AG09309 (cell line): ENCODE data around the gene NTMT1.

Experiments used
- DNase-seq: peaks from one replicate; pipeline ENCODE4 v3.0.0-alpha.2; 2010; ENCODE audit warnings: low read depth
- H3K4me3 ChIP-seq: 2 replicates; pipeline ENCODE4 v1.5.1; 2011; ENCODE audit warnings: mild to moderate bottlenecking, low read depth, low read length, moderate library complexity; ENCODE audit not compliant: control insufficient read depth
- TF ChIP-seq, protein P1 (sequence below): IDR thresholded peaks from 2 replicates; pipeline ENCODE4 v1.5.1; 2011; ENCODE audit warnings: mild to moderate bottlenecking, low read depth, low read length, inconsistent platforms; ENCODE audit not compliant: insufficient read depth, control insufficient read depth; ENCODE audit errors: missing control alignments

NTMT1 gene

DNA sequence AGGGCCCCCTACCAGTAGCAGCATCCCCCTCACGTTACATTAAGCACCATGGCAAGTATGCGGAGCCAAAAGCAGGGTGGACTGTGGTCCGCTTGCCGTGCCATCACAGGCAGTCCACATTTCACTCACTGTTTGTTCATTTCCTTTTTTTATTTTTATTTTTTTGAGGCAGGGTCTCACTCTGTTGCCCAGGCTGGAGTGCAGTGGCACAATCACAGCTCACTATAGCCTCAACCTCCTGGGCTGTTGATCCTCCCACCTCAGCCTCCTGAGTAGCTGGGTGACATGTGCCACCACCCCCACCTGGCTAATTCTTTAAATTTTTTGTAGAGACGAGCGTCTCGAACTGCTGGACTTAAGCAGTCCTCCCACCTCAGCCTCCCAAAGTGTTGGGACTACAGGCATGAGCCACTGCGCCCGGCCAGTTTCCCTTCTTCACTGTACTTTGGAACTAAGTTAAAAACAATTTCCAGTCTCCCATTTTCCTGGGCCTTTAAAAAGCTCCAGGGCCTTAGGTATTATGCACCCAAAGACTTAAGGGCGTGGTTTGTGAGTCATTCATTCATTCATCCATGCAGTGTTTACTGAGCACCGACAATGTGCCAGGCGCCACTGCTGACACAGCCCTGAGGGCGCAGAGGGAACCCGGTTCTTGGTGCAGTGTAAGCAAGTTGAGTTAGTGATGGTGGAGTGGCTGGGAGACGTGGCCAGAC is 59.4 kb downstream of the NTMT1 start:
- no peak overlapping the region for H3K4me3 ChIP-seq
- TF ChIP-seq, protein P1, sequence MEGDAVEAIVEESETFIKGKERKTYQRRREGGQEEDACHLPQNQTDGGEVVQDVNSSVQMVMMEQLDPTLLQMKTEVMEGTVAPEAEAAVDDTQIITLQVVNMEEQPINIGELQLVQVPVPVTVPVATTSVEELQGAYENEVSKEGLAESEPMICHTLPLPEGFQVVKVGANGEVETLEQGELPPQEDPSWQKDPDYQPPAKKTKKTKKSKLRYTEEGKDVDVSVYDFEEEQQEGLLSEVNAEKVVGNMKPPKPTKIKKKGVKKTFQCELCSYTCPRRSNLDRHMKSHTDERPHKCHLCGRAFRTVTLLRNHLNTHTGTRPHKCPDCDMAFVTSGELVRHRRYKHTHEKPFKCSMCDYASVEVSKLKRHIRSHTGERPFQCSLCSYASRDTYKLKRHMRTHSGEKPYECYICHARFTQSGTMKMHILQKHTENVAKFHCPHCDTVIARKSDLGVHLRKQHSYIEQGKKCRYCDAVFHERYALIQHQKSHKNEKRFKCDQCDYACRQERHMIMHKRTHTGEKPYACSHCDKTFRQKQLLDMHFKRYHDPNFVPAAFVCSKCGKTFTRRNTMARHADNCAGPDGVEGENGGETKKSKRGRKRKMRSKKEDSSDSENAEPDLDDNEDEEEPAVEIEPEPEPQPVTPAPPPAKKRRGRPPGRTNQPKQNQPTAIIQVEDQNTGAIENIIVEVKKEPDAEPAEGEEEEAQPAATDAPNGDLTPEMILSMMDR = no peak
- DNase-seq = no peak
